Lower lobe of right lung (tissue), 2 donors: ENCODE results near the gene OR1A1. TPM values are rescaled to one million over a fixed set of nuclear protein-coding genes. Genes with fewer than 3 reads are reported as not detected.
"Not testable (repeated sequence)": the region's sequence is repeated elsewhere in the genome, so short reads cannot be mapped to it uniquely, and the experiment has no call there.

Source experiments
- ATAC-seq, 2 donors: fragments of 200-7000 bp; cut with Tn5 transposase; one replicate each; pipeline ENCODE4 v1.9.1; 2020 to 2022; ENCODE audit warnings: mild to moderate bottlenecking in 2 of 2, moderate library complexity in 2 of 2
- DNase-seq: peaks from one replicate; pipeline ENCODE4 v3.0.0-alpha.2; 2020
- H3K27ac ChIP-seq: fragments of 200-600 bp; one replicate; pipeline ENCODE4 v1.8.0; 2022
- H3K27me3 ChIP-seq: fragments of 200-600 bp; one replicate; pipeline ENCODE4 v1.8.0; 2022; ENCODE audit warnings: low read depth
- H3K36me3 ChIP-seq: fragments of 200-600 bp; one replicate; pipeline ENCODE4 v1.8.0; 2022; ENCODE audit warnings: mild to moderate bottlenecking
- H3K4me1 ChIP-seq: fragments of 200-600 bp; one replicate; pipeline ENCODE4 v1.8.0; 2022
- H3K4me3 ChIP-seq: fragments of 200-600 bp; one replicate; pipeline ENCODE4 v1.8.0; 2022; ENCODE audit warnings: mild to moderate bottlenecking
- H3K9me3 ChIP-seq: fragments of 200-600 bp; one replicate; pipeline ENCODE4 v1.8.0; 2022
- CTCF ChIP-seq: fragments of 200-600 bp; IDR thresholded peaks from one replicate; pipeline ENCODE4 v1.8.0; 2022; ENCODE audit warnings: antibody characterized with exemption, mild to moderate bottlenecking
- intact Hi-C: fragments of 100-400 bp; cut with DNase I; formaldehyde crosslinking; loops from one replicate; pipeline ENCODE4 v1.11.0; 2022
- total RNA-seq: library from RNA; stranded (reverse); fragmentation: NEBNext Ultra II Directional; extraction: Animal tissue kit (Norgen Biotek cat#: 25700); gene quantifications from one replicate; pipeline ENCODE4 v1.2.1, GENCODE V29; 2021
- donor health status: DM: no; HTN: yes; CAD: no; lungs with severe emphysema.

The OR1A1 gene
- total RNA-seq, 1 donor from 2014 or later = not detected

GRCh38 chr17:3249013-3249412, 41.5 kb downstream of the OR1A1 start:
- H3K27me3 ChIP-seq, H3K4me1 ChIP-seq, H3K27ac ChIP-seq, DNase-seq, H3K4me3 ChIP-seq, H3K36me3 ChIP-seq, intact Hi-C loops, H3K9me3 ChIP-seq, ATAC-seq: not testable (repeated sequence)

DNA sequence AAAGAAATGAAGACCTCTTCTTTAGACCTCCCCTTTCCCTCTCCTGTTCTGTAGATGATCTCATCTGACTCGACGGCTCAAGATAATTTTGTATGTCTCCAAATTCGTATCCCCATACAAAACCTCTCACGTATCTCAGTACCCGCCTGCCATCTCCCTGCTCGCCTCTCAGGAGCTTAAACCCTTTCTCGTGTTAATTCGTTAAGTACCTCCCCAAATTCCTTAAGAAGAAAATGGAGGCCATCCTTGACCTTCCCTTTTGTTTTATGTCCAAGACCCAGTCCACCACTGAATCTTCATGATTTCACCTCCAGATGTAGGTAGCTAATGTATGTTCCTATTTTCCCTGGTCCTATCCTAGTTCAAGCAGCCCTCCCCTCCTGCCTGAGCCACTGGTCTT, 49.1 kb downstream of the OR1A1 start:
- intact Hi-C loops = no loop called here
- no peak for TF ChIP-seq CTCF

GRCh38 chr17:3260163-3260562, 52.7 kb downstream of the OR1A1 start:
- no peak overlapping the region for H3K4me3 ChIP-seq
- TF ChIP-seq CTCF = no peak
- H3K36me3 ChIP-seq = no peaks in the 10 kb centered on the region
- intact Hi-C loops = no loop called here
- no peaks in the 10 kb centered on the region for H3K4me1 ChIP-seq
- ATAC-seq (no peak), DNase-seq (no peak)
- H3K9me3 ChIP-seq = no peaks in the 10 kb centered on the region
- H3K27me3 ChIP-seq = no peaks in the 10 kb centered on the region
- H3K27ac ChIP-seq = no peak overlapping the region

More for the DNA sequence above, 49.1 kb downstream of the OR1A1 start:
- H3K9me3 ChIP-seq = no peaks in the 10 kb centered on the region
- no peak for ATAC-seq
- H3K27ac ChIP-seq = no peak overlapping the region
- no peaks in the 10 kb centered on the region for H3K4me1 ChIP-seq
- H3K36me3 ChIP-seq = no peaks in the 10 kb centered on the region
- no peak for DNase-seq
- no peak overlapping the region for H3K4me3 ChIP-seq
- no peaks in the 10 kb centered on the region for H3K27me3 ChIP-seq

GRCh38 chr17:3260600-3260999, 53.1 kb downstream of the OR1A1 start:
- ATAC-seq = no peak
- no peaks in the 10 kb centered on the region for H3K27me3 ChIP-seq
- intact Hi-C loops = no loop called here

More at GRCh38 chr17:3260600-3260999, 53.1 kb downstream of the OR1A1 start:
- DNase-seq = no peak
- Histone ChIP-seq H3K9me3 (no peaks in the 10 kb centered on the region), H3K27ac (no peak overlapping the region), H3K4me1 (no peaks in the 10 kb centered on the region), H3K4me3 (no peak overlapping the region), H3K36me3 (no peaks in the 10 kb centered on the region)
- no peak for TF ChIP-seq CTCF

Other genes starting within 250 kb of the OR1A1 start
- gene OR1D5, start 144.1 kb upstream of the OR1A1 start, total RNA-seq = not detected
- gene OR1D2, start 103.2 kb upstream of the OR1A1 start, total RNA-seq = not detected
- gene OR1G1, start 80.1 kb upstream of the OR1A1 start, total RNA-seq = not detected
- not detected for gene OR1A2, start 10.1 kb upstream of the OR1A1 start, total RNA-seq
- gene OR3A1, start 90.7 kb downstream of the OR1A1 start, total RNA-seq = not detected
- gene OR3A2, start 178.6 kb downstream of the OR1A1 start, total RNA-seq = not detected
- gene OR1E1, start 190.7 kb downstream of the OR1A1 start, total RNA-seq = not detected
- gene OR3A3, start 203.7 kb downstream of the OR1A1 start, total RNA-seq = not detected
- not detected for gene OR1E2, start 226.2 kb downstream of the OR1A1 start, total RNA-seq